Panc1 (cell line): ENCODE results near the gene NAA38.

Source experiments
- POLR2AphosphoS5 ChIP-seq: IDR thresholded peaks from 2 replicates; pipeline ENCODE4 v1.6.1; 2012; ENCODE audit warnings: mild to moderate bottlenecking, low read depth, low read length, moderate library complexity
- SIN3A ChIP-seq: IDR thresholded peaks from 2 replicates; pipeline ENCODE4 v1.6.1; 2012; ENCODE audit warnings: low read depth, mild to moderate bottlenecking, low read length, moderate library complexity, borderline replicate concordance; ENCODE audit not compliant: insufficient read depth
- TF ChIP-seq, protein P1 (sequence below), 2 experiments: IDR thresholded peaks; 2 replicates each; pipeline ENCODE4 v1.6.1; 2011 to 2012; ENCODE audit warnings: low read depth in 2 of 2, control low read depth in 1 of 2, low read length in 1 of 2, mild to moderate bottlenecking in 1 of 2, moderate library complexity in 1 of 2; ENCODE audit not compliant: insufficient read depth in 1 of 2
- TF ChIP-seq, protein P2 (sequence below): fragments of 450-650 bp; IDR thresholded peaks from 2 replicates; pipeline ENCODE4 v1.5.1; 2017; ENCODE audit warnings: mild to moderate bottlenecking

DNA sequence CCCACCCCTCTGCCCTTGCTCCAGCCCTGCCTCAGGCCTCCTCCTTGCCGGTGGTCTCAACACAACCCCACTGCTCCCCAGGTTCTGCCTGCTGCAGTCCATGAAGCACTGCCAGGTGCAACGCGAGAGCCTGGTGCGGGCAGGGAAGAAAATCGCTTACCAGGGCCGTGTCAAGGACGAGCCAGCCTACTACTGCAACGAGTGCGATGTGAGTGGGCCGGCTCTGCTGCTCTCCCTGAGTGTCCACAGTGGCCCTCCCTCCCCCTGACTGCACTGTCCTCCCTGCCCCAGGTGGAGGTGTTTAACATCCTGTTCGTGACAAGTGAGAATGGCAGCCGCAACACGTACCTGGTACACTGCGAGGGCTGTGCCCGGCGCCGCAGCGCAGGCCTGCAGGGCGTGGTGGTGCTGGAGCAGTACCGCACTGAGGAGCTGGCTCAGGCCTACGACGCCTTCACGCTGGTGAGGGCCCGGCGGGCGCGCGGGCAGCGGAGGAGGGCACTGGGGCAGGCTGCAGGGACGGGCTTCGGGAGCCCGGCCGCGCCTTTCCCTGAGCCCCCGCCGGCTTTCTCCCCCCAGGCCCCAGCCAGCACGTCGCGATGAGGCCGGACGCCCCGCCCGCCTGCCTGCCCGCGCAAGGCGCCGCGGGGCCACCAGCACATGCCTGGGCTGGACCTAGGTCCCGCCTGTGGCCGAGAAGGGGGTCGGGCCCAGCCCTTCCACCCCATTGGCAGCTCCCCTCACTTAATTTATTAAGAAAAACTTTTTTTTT, 4.3 kb downstream of the NAA38 start:
- TF ChIP-seq, protein P1, sequence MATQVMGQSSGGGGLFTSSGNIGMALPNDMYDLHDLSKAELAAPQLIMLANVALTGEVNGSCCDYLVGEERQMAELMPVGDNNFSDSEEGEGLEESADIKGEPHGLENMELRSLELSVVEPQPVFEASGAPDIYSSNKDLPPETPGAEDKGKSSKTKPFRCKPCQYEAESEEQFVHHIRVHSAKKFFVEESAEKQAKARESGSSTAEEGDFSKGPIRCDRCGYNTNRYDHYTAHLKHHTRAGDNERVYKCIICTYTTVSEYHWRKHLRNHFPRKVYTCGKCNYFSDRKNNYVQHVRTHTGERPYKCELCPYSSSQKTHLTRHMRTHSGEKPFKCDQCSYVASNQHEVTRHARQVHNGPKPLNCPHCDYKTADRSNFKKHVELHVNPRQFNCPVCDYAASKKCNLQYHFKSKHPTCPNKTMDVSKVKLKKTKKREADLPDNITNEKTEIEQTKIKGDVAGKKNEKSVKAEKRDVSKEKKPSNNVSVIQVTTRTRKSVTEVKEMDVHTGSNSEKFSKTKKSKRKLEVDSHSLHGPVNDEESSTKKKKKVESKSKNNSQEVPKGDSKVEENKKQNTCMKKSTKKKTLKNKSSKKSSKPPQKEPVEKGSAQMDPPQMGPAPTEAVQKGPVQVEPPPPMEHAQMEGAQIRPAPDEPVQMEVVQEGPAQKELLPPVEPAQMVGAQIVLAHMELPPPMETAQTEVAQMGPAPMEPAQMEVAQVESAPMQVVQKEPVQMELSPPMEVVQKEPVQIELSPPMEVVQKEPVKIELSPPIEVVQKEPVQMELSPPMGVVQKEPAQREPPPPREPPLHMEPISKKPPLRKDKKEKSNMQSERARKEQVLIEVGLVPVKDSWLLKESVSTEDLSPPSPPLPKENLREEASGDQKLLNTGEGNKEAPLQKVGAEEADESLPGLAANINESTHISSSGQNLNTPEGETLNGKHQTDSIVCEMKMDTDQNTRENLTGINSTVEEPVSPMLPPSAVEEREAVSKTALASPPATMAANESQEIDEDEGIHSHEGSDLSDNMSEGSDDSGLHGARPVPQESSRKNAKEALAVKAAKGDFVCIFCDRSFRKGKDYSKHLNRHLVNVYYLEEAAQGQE (IDR thresholded peaks at IDR 0.05; ENCODE audit: insufficient read depth in 1 of 2, low read depth in 2 of 2, low read length in 1 of 2): no peak
- TF ChIP-seq, protein P2, sequence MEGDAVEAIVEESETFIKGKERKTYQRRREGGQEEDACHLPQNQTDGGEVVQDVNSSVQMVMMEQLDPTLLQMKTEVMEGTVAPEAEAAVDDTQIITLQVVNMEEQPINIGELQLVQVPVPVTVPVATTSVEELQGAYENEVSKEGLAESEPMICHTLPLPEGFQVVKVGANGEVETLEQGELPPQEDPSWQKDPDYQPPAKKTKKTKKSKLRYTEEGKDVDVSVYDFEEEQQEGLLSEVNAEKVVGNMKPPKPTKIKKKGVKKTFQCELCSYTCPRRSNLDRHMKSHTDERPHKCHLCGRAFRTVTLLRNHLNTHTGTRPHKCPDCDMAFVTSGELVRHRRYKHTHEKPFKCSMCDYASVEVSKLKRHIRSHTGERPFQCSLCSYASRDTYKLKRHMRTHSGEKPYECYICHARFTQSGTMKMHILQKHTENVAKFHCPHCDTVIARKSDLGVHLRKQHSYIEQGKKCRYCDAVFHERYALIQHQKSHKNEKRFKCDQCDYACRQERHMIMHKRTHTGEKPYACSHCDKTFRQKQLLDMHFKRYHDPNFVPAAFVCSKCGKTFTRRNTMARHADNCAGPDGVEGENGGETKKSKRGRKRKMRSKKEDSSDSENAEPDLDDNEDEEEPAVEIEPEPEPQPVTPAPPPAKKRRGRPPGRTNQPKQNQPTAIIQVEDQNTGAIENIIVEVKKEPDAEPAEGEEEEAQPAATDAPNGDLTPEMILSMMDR: no peak
- TF ChIP-seq POLR2AphosphoS5: no peak
- TF ChIP-seq SIN3A: no peak
